Neural progenitor cell (in vitro differentiated cells): ENCODE measurements around the gene VARS2. TPM values are rescaled to one million over a fixed set of nuclear protein-coding genes. Genes with fewer than 3 reads are reported as not detected.

ENCODE experiments used
- DNase-seq: peaks from one replicate; pipeline ENCODE4 v3.0.0-alpha.2; 2016; ENCODE audit warnings: low spot score
- H2AFZ ChIP-seq: fragments of 200-600 bp; sonication (generic); replicated peaks from 2 replicates; pipeline ENCODE4 v1.6.1; 2016; ENCODE audit warnings: antibody characterized with exemption
- H3F3A ChIP-seq: fragments of 200-600 bp; sonication (generic); 2 replicates; pipeline ENCODE4 v1.6.1; 2016; ENCODE audit warnings: antibody characterized with exemption, low read depth
- H3K27ac ChIP-seq: fragments of 200-600 bp; sonication (generic); 2 replicates; pipeline ENCODE4 v1.5.1; 2016; ENCODE audit warnings: mild to moderate bottlenecking
- H3K27me3 ChIP-seq: fragments of 200-600 bp; sonication (generic); 2 replicates; pipeline ENCODE4 v1.6.1; 2016; ENCODE audit warnings: mild to moderate bottlenecking, moderate library complexity
- H3K36me3 ChIP-seq: fragments of 200-600 bp; sonication (generic); 2 replicates; pipeline ENCODE4 v1.5.1; 2016
- H3K4me1 ChIP-seq: fragments of 200-600 bp; sonication (generic); 2 replicates; pipeline ENCODE4 v1.6.1; 2016; ENCODE audit warnings: mixed run types
- H3K4me2 ChIP-seq: fragments of 200-600 bp; sonication (generic); 2 replicates; pipeline ENCODE4 v1.6.1; 2016
- H3K4me3 ChIP-seq: fragments of 200-600 bp; sonication (generic); 2 replicates; pipeline ENCODE4 v1.5.1; 2016
- H3K79me2 ChIP-seq: fragments of 200-600 bp; sonication (generic); 2 replicates; pipeline ENCODE4 v1.6.1; 2016; ENCODE audit warnings: low read depth
- H3K9ac ChIP-seq: fragments of 200-600 bp; sonication (generic); 2 replicates; pipeline ENCODE4 v1.6.1; 2016
- H3K9me3 ChIP-seq: fragments of 200-600 bp; sonication (generic); 2 replicates; pipeline ENCODE4 v1.5.1; 2016; ENCODE audit warnings: low read depth
- H4K20me1 ChIP-seq: fragments of 200-600 bp; sonication (generic); 2 replicates; pipeline ENCODE4 v1.6.1; 2016; ENCODE audit warnings: low read depth
- H3K27ac Mint-ChIP-seq: 3 replicates; pipeline ENCODE4 v1.8.0; 2021; ENCODE audit warnings: mixed read lengths
- H3K27me3 Mint-ChIP-seq: 2 replicates; pipeline ENCODE4 v1.8.0; 2022; ENCODE audit warnings: low read depth, mild to moderate bottlenecking, inconsistent platforms, moderate library complexity, mixed read lengths; ENCODE audit not compliant: insufficient read depth
- H3K36me3 Mint-ChIP-seq: 3 replicates; pipeline ENCODE4 v1.8.0; 2021; ENCODE audit warnings: mixed read lengths
- H3K4me1 Mint-ChIP-seq: 3 replicates; pipeline ENCODE4 v1.8.0; 2021; ENCODE audit warnings: mixed read lengths
- H3K4me3 Mint-ChIP-seq: 3 replicates; pipeline ENCODE4 v1.8.0; 2021; ENCODE audit warnings: mild to moderate bottlenecking, moderate library complexity, mixed read lengths
- H3K9me3 Mint-ChIP-seq: 3 replicates; pipeline ENCODE4 v1.8.0; 2020; ENCODE audit warnings: mixed read lengths
- EZH2 ChIP-seq: fragments of 200-600 bp; sonication (generic); IDR thresholded peaks from 2 replicates; pipeline ENCODE4 v1.6.1; 2017; ENCODE audit warnings: antibody characterized with exemption, mild to moderate bottlenecking, moderate library complexity
- EZH2phosphoT487 ChIP-seq: fragments of 200-600 bp; sonication (generic); IDR thresholded peaks from 2 replicates; pipeline ENCODE4 v1.6.1; 2017; ENCODE audit warnings: antibody characterized with exemption
- total RNA-seq: library from RNA; depleted of rRNA; stranded (reverse); fragments of >200 nt; gene quantifications from 2 replicates; pipeline ENCODE4 v1.2.3, GENCODE V29; 2015; ENCODE audit warnings: low replicate concordance
- TF ChIP-seq, protein P1 (sequence below): fragments of 200-600 bp; sonication (generic); IDR thresholded peaks from 2 replicates; pipeline ENCODE4 v1.5.1; 2017; ENCODE audit warnings: antibody characterized with exemption, mild to moderate bottlenecking

The VARS2 gene
- total RNA-seq, 1 donor from 2014 or later: 21.5 TPM

DNA sequence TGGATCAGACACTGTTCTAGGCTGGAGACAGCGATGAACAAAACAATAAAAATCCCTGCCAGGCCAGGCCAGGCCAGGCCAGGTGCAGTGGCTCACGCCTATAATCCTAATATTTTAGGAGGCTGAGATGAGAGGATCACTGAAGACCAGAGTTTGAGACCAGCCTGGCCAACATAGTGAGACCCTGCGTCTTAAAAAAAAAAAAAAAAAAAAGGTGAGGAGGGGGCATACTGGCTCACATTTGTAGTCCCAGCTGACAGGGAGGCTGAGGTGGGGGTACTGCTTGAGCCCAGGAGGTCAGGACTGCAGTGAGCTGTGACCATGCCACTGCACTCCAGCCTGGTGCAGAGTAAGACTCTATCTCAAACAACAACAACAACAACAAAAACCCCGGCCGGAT lies 31.2 kb downstream of the VARS2 start:
- DNase-seq: no peak
- H3K79me2 ChIP-seq: no peaks in the 10 kb centered on the region
- Mint-ChIP-seq H3K4me3 (no peak overlapping the region), H3K4me1 (peaks cover 16% of the 10 kb centered on the region), H3K9me3 (peaks cover 2% of the 10 kb centered on the region), H3K27me3 (peaks cover 15% of the 10 kb centered on the region), H3K36me3 (no peaks in the 10 kb centered on the region), H3K27ac (no peak overlapping the region)
- no peaks in the 10 kb centered on the region for H3F3A ChIP-seq
- no peak overlapping the region for H2AFZ ChIP-seq
- H3K27ac ChIP-seq: no peak overlapping the region
- H3K27me3 ChIP-seq: no peaks in the 10 kb centered on the region
- TF ChIP-seq EZH2 (no peak), EZH2phosphoT487 (no peak)
- TF ChIP-seq, protein P1, sequence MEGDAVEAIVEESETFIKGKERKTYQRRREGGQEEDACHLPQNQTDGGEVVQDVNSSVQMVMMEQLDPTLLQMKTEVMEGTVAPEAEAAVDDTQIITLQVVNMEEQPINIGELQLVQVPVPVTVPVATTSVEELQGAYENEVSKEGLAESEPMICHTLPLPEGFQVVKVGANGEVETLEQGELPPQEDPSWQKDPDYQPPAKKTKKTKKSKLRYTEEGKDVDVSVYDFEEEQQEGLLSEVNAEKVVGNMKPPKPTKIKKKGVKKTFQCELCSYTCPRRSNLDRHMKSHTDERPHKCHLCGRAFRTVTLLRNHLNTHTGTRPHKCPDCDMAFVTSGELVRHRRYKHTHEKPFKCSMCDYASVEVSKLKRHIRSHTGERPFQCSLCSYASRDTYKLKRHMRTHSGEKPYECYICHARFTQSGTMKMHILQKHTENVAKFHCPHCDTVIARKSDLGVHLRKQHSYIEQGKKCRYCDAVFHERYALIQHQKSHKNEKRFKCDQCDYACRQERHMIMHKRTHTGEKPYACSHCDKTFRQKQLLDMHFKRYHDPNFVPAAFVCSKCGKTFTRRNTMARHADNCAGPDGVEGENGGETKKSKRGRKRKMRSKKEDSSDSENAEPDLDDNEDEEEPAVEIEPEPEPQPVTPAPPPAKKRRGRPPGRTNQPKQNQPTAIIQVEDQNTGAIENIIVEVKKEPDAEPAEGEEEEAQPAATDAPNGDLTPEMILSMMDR: no peak
- no peaks in the 10 kb centered on the region for H3K36me3 ChIP-seq
- no peak overlapping the region for H3K9ac ChIP-seq
- H4K20me1 ChIP-seq: no peaks in the 10 kb centered on the region
- no peak overlapping the region for H3K4me3 ChIP-seq
- peaks cover 5% of the 10 kb centered on the region for H3K4me1 ChIP-seq
- no peak overlapping the region for H3K4me2 ChIP-seq
- no peaks in the 10 kb centered on the region for H3K9me3 ChIP-seq

DNA sequence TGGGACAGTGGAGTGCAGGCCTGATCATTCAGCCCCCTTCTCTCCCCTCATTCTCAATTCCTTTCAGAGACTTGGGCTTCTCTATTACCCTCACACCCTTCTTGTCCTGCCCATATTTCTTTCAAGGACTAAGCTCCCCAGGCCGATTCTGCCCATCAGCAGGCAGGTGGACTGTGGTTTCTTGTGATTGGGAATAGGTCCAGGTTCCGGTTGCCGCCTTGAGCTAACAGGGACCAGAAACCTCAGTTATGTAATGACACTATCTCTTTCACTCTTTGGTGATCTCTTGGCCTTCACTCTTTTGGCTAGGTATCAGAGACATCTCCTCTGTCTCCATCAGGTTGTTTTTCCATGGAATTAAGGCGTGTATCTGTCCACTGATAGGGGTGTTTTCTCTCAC lies 33.2 kb downstream of the VARS2 start:
- no peaks in the 10 kb centered on the region for H3F3A ChIP-seq
- H3K27ac ChIP-seq: no peak overlapping the region
- no peak overlapping the region for H3K4me3 Mint-ChIP-seq
- TF ChIP-seq, protein P1: no peak
- TF ChIP-seq EZH2: no peak
- TF ChIP-seq EZH2phosphoT487: no peak
- H3K9me3 ChIP-seq: no peaks in the 10 kb centered on the region
- no peak overlapping the region for H3K9ac ChIP-seq
- DNase-seq: no peak
- H3K36me3 ChIP-seq: no peaks in the 10 kb centered on the region
- H2AFZ ChIP-seq: no peak overlapping the region
- no peak overlapping the region for H3K4me2 ChIP-seq
- no peaks in the 10 kb centered on the region for H3K36me3 Mint-ChIP-seq
- no peaks in the 10 kb centered on the region for H3K79me2 ChIP-seq
- no peak overlapping the region for H3K27ac Mint-ChIP-seq
- H4K20me1 ChIP-seq: no peaks in the 10 kb centered on the region
- H3K9me3 Mint-ChIP-seq: peaks cover 12% of the 10 kb centered on the region
- peaks cover 13% of the 10 kb centered on the region for H3K27me3 Mint-ChIP-seq
- no peaks in the 10 kb centered on the region for H3K27me3 ChIP-seq
- no peak overlapping the region for H3K4me3 ChIP-seq
- H3K4me1 ChIP-seq: peaks cover 3% of the 10 kb centered on the region
- peaks cover 10% of the 10 kb centered on the region for H3K4me1 Mint-ChIP-seq

DNA sequence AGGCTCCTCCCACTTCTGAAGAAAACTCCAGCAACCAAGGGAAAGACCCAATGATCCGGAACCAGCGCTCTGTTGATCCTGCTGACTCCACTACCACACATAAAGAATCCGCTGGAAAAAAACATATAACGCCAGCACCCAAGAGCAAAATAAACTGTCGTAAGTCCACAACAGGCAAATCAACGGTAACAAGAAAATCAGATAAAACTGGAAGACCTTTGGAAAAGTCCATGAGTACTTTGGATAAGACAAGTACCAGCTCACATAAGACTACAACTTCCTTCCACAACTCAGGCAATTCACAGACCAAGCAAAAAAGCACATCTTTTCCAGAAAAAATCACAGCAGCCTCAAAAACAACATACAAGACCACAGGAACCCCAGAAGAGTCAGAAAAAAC lies 34.8 kb downstream of the VARS2 start:
- Mint-ChIP-seq H3K27me3 (peaks cover 11% of the 10 kb centered on the region), H3K4me3 (no peak overlapping the region), H3K4me1 (no peaks in the 10 kb centered on the region), H3K27ac (no peak overlapping the region), H3K9me3 (peaks cover 16% of the 10 kb centered on the region), H3K36me3 (no peaks in the 10 kb centered on the region)
- no peaks in the 10 kb centered on the region for H3K79me2 ChIP-seq
- no peaks in the 10 kb centered on the region for H4K20me1 ChIP-seq
- no peaks in the 10 kb centered on the region for H3K36me3 ChIP-seq
- H3K27ac ChIP-seq: no peak overlapping the region
- H3K27me3 ChIP-seq: peaks cover 8% of the 10 kb centered on the region
- TF ChIP-seq EZH2phosphoT487 (no peak), EZH2 (no peak)
- TF ChIP-seq, protein P1: no peak
- H3F3A ChIP-seq: no peaks in the 10 kb centered on the region
- H3K9ac ChIP-seq: no peak overlapping the region
- no peaks in the 10 kb centered on the region for H3K9me3 ChIP-seq
- DNase-seq: no peak
- no peak overlapping the region for H3K4me3 ChIP-seq
- no peaks in the 10 kb centered on the region for H3K4me1 ChIP-seq
- H2AFZ ChIP-seq: no peak overlapping the region
- no peak overlapping the region for H3K4me2 ChIP-seq
